Measurements from ENCODE around the gene PDILT. TPM values are rescaled to one million over a fixed set of nuclear protein-coding genes. Genes with fewer than 3 reads are reported as not detected.

The PDILT gene
- total RNA-seq, 1 donor from 2014 or later, result not detected

Other genes with a start within 250 kb of the PDILT start
- not detected for gene GP2, start 77.2 kb downstream of the PDILT start, total RNA-seq
- not detected for gene UMOD, start 52.0 kb downstream of the PDILT start, total RNA-seq
- gene ACSM5, start 4.8 kb upstream of the PDILT start, total RNA-seq, result 0.49 TPM
- gene ACSM2A, start 46.8 kb upstream of the PDILT start, total RNA-seq, result not detected
- gene ACSM2B, start 171.6 kb upstream of the PDILT start, total RNA-seq, result not detected

Data from temporal lobe (tissue), 1 donor.